Esophagus (tissue), 2 donors: Measurements from ENCODE around the gene USP8. TPM values are rescaled to one million over a fixed set of nuclear protein-coding genes. Genes with fewer than 3 reads are reported as not detected.

ENCODE experiments used
- H3K27ac ChIP-seq, 2 donors: one replicate each; pipeline ENCODE4 v1.5.1; 2013; ENCODE audit warnings: low read depth in 2 of 2, mild to moderate bottlenecking in 2 of 2, inconsistent platforms in 1 of 2, low read length in 1 of 2, moderate library complexity in 1 of 2
- H3K27me3 ChIP-seq, 2 donors: one replicate each; pipeline ENCODE4 v1.6.1; 2013; ENCODE audit warnings: low read length in 2 of 2, control low read depth in 1 of 2, mild to moderate bottlenecking in 1 of 2; ENCODE audit not compliant: insufficient read depth in 2 of 2, control insufficient read depth in 1 of 2
- H3K36me3 ChIP-seq, 2 donors: one replicate each; pipeline ENCODE4 v1.6.1; 2013; ENCODE audit warnings: low read length in 1 of 2; ENCODE audit not compliant: control insufficient read depth in 2 of 2, insufficient read depth in 2 of 2
- H3K4me1 ChIP-seq, 2 donors: one replicate each; pipeline ENCODE4 v1.6.1; 2013; ENCODE audit warnings: low read length in 1 of 2; ENCODE audit not compliant: control insufficient read depth in 2 of 2, insufficient read depth in 2 of 2
- H3K4me3 ChIP-seq, 2 donors: one replicate each; pipeline ENCODE4 v1.5.1; 2013; ENCODE audit warnings: low read length in 2 of 2, mild to moderate bottlenecking in 2 of 2, low read depth in 1 of 2, moderate library complexity in 1 of 2
- H3K9me3 ChIP-seq, 2 donors: one replicate each; pipeline ENCODE4 v1.6.1; 2013; ENCODE audit warnings: mild to moderate bottlenecking in 2 of 2, low read depth in 1 of 2, low read length in 1 of 2, moderate library complexity in 1 of 2; ENCODE audit not compliant: control insufficient read depth in 2 of 2, insufficient read depth in 1 of 2
- WGBS, 2 donors: extraction: QIAGEN DNeasy Blood & Tissue Kit; methylation state at CpG; one replicate each; pipeline ENCODE4 v1.1.7; 2013; 5-methylcytosine and 5-hydroxymethylcytosine counted together
- polyA plus RNA-seq, 2 donors: library from polyadenylated mRNA; stranded (reverse); fragments of 200-250 nt; gene quantifications; one replicate each; pipeline ENCODE4 v1.2.3, GENCODE V29; 2013
- donor health status: healthy with polysubstance abuse.
- donor health status: Bipolar disorder and iron deficiency.

The USP8 gene
- polyA plus RNA-seq, 2 donors = 18.6 to 20.1 TPM

DNA sequence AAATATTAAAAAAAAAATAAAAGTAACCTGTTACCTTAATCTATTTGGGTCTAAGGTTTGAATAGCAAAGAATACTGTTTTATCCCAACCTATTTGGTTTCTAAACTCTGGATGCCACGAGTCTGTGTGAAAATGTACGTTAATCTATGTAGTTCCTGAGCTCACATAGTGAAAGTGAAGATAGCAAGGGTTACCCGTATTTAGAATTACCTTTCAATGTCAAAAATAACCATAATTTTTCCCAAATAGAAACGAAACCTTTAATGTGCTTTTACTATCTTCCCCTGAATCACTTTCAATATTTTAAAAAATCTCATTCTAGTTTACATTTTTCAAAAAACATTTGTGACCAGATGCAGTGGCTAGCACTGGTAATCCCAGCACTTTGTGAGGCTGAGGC is 128.0 kb downstream of the USP8 start:
- WGBS, 2 donors = 82 to 85% methylated on average over 4 of the region's 4 CpGs
- Histone ChIP-seq H3K4me3 (no peak overlapping the region), H3K4me1 (no peaks in the 10 kb centered on the region), H3K27me3 (no peaks in the 10 kb centered on the region), H3K36me3 (no peaks in the 10 kb centered on the region), H3K27ac (no peak overlapping the region), H3K9me3 (no peaks in the 10 kb centered on the region)

DNA sequence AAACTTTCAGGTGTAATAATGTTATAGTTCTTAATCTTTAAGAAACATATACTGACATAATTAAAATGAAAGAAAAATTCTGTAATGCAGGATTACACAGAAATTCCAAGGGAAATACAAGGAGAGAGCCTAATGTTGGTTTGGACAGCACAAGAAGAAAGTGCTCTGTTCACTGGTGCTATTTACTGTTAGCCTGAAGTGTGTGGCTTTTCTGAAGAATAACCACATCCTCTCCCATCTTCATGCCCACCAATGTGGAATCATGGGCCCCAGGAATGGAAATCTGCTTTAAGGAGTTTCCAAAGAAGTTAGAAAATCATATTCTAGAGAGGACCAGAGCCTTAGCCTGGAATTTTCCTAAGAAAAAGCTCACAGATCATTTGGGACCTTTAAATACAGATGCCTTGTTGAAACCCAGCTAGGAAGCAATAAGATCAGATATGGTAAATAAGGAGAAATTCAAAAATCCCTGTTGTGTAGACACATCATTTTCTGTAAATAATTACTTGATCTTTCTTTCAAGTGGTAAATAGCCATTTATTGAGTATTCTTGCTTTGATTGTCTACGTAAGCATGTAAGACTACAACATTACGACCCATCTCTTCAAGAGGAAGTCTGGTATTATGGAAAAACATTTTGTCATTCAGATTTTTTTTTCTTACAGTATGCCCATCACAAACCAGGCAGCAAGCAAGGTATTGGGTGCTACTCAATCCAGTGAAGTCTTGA is 132.6 kb downstream of the USP8 start:
- Histone ChIP-seq H3K27me3 (no peaks in the 10 kb centered on the region), H3K27ac (no peak overlapping the region), H3K4me3 (no peak overlapping the region), H3K4me1 (no peaks in the 10 kb centered on the region), H3K9me3 (no peaks in the 10 kb centered on the region), H3K36me3 (peaks cover 0 to 3% of the 10 kb centered on the region in 2 donors)
- WGBS, 2 donors = 96 to 98% methylated on average over 2 of the region's 2 CpGs

DNA sequence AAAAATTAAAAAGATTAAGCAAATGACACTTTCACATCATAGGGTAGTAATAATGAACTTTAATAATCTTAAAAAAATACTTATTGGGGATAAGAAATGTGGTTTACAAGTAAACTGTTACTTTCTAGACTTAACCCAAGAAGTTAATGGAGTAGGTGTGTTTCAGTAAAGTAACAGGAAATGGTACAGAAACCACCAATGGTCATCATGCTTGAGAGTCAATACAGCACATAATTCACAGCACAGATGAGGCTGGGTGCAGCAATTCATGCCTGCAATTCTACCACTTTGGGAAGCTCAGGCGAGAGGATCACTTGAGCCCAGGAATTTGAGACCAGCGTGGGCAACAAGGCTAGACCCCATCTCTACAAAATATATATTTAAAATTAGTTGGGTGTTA is 133.8 kb downstream of the USP8 start:
- Histone ChIP-seq H3K4me3 (no peak overlapping the region), H3K9me3 (no peaks in the 10 kb centered on the region), H3K36me3 (peaks cover 0 to 3% of the 10 kb centered on the region in 2 donors), H3K27me3 (no peaks in the 10 kb centered on the region), H3K4me1 (no peaks in the 10 kb centered on the region), H3K27ac (no peak overlapping the region)
- 97 to 98% methylated on average over 2 of the region's 2 CpGs for WGBS, 2 donors

GRCh38 chr15:50562735-50563640 is 138.8 kb downstream of the USP8 start:
- 80 to 82% methylated on average over 4 of the region's 4 CpGs for WGBS, 2 donors

DNA sequence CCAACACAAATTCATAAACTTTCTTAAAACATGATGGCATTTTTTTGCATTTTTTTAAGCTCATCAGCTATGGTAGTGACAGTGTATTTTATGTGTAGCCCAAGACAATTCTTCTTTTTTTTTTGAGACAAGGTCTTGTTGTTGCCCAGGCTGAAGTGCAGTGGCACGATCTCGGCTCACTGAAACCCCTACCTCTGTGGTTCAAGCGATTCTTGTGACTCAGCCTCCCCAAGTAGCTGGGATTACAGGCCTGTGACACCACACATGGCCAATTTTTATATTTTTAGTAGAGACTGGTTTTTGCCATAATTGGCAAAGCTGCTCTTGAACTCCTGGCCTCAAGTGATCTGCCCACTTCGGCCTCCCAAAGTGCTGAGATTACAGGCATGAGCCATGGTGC is 139.6 kb downstream of the USP8 start:
- WGBS, 2 donors = 97 to 99% methylated on average over 4 of the region's 4 CpGs
- no peaks in the 10 kb centered on the region for H3K4me1 ChIP-seq
- H3K27ac ChIP-seq = no peak overlapping the region

More at GRCh38 chr15:50562735-50563640, 138.8 kb downstream of the USP8 start:
- H3K36me3 ChIP-seq = peaks cover 0 to 3% of the 10 kb centered on the region in 2 donors
- H3K27me3 ChIP-seq = no peaks in the 10 kb centered on the region
- H3K4me1 ChIP-seq = no peaks in the 10 kb centered on the region
- no peak overlapping the region for H3K27ac ChIP-seq
- H3K4me3 ChIP-seq = no peak overlapping the region
- no peaks in the 10 kb centered on the region for H3K9me3 ChIP-seq

More for the DNA sequence above, 139.6 kb downstream of the USP8 start:
- no peaks in the 10 kb centered on the region for H3K27me3 ChIP-seq
- H3K9me3 ChIP-seq = no peaks in the 10 kb centered on the region
- no peak overlapping the region for H3K4me3 ChIP-seq
- H3K36me3 ChIP-seq = peaks cover 0 to 3% of the 10 kb centered on the region in 2 donors

Other genes with a start within 250 kb of the USP8 start
- 1 to 10 TPM; 2.0 to 2.7 TPM for gene SLC27A2, start 242.2 kb upstream of the USP8 start, polyA plus RNA-seq
- 1 to 10 TPM in 1 of 2 donors, under 1 TPM in 1; 0.08 to 1.5 TPM for gene HDC, start 158.7 kb upstream of the USP8 start, polyA plus RNA-seq
- gene GABPB1, start 69.2 kb upstream of the USP8 start, polyA plus RNA-seq = 1 to 10 TPM; 5.1 to 7.3 TPM
- gene USP50, start 122.3 kb downstream of the USP8 start, polyA plus RNA-seq = not detected